ENCODE measurements around the gene VAC14. TPM values are rescaled to one million over a fixed set of nuclear protein-coding genes. Genes with fewer than 3 reads are reported as not detected.

Gene VAC14
- total and polyA plus RNA-seq, 2 of the 8 experiments (the other 6 are each of a cell fraction or from before 2014, with no cell fraction given), result 56.0 to 108 TPM

DNA sequence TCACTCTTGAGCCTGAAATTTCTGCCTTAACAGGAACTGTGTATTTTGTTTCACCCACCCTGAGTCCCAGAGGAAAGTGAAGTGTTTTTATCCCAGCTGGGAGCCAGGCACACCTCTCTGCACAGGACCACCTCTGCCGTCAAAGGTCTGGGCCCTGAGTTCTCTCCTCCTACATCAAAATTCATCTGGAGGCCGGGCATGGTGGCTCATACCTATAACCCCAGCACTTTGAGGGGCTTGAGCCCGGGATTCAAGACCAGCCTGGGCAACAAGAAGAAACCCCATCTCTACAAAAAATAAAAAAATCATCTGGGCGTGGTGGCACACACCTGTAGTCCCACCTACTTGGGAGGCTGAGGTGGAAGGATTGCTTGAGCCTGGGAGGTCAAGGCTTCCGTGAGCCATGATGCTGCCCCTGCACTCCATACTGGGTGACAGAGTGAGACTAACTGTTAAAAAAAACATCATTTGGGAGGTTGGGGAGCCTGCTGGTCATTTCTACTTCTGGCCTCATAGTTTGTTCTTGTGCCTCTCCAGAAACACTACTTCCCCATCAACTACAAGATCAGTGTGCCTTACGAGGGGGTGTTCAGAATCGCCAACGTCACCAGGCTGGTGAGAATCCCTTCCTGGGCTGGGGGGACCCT is 144.8 kb downstream of the VAC14 start:
- Histone ChIP-seq H4K5ac (ENCODE audit: insufficient read length, low read depth, low read length) (no peak overlapping the region), H4K8ac (ENCODE audit: extremely low read depth, insufficient read depth, low read length) (no peak overlapping the region; the same call in 1 of the 2 replicates), H3K18ac (ENCODE audit: extremely low read depth, low read length) (no peak overlapping the region), H3K4ac (replicated peaks; ENCODE audit: insufficient read length, low read depth, low read length) (no peak overlapping the region), H3K9me3 (ENCODE audit: insufficient read depth in 2 of 2, low read depth in 1 of 2, low read length in 1 of 2) (no peaks in the 10 kb centered on the region), H3K23ac (ENCODE audit: insufficient read length) (no peak overlapping the region), H2AFZ (ENCODE audit: low read length) (no peak overlapping the region), H3K4me2 (ENCODE audit: insufficient read depth in 1 of 2, low read depth in 2 of 2, low read length in 2 of 2) (no peak overlapping the region), H4K20me1 (replicated peaks in 1 of 2; ENCODE audit: control insufficient read depth in 1 of 2, insufficient read depth in 2 of 2, low read length in 2 of 2) (peaks cover 0 to 2% of the 10 kb centered on the region in 2 experiments), H2BK15ac (ENCODE audit: low read length) (no peak overlapping the region), H4K91ac (replicated peaks; ENCODE audit: insufficient read length, low read length) (no peak overlapping the region), H3K79me2 (ENCODE audit: control insufficient read depth in 1 of 2, insufficient read depth in 2 of 2, low read length in 2 of 2) (no peaks in the 10 kb centered on the region), H3K79me1 (ENCODE audit: low read depth, low read length) (no peaks in the 10 kb centered on the region), H2BK12ac (ENCODE audit: low read depth, low read length) (no peak overlapping the region), H2BK20ac (ENCODE audit: low read length) (no peak overlapping the region), H3K56ac (replicated peaks; ENCODE audit: insufficient read length, low read depth, low read length) (no peak overlapping the region), H3K36me3 (ENCODE audit: control insufficient read depth in 2 of 4, insufficient read depth in 4 of 4, low read length in 3 of 4) (no peaks in the 10 kb centered on the region), H3K23me2 (ENCODE audit: low read depth, low read length) (no peaks in the 10 kb centered on the region), H3K27ac (ENCODE audit: low read depth, low read length) (no peak overlapping the region), H3K4me3 (ENCODE audit: extremely low read depth in 1 of 4, insufficient read depth in 2 of 4, low read depth in 3 of 4, low read length in 4 of 4) (no peak overlapping the region), H2BK120ac (replicated peaks; ENCODE audit: low read depth, low read length) (no peak overlapping the region), H3K4me1 (replicated peaks in 1 of 4; ENCODE audit: control insufficient read depth in 3 of 4, insufficient read depth in 4 of 4, low read length in 3 of 4) (peaks cover 2 to 10% (median 5%) of the 10 kb centered on the region in 4 experiments), H3K27me3 (replicated peaks in 1 of 4; ENCODE audit: control insufficient read depth in 3 of 4, extremely low read depth in 1 of 4, insufficient read depth in 3 of 4, low read length in 3 of 4) (no peaks in the 10 kb centered on the region; a peak in 2 of 7 replicates), H3K14ac (ENCODE audit: insufficient read length) (no peak overlapping the region), H2AK5ac (ENCODE audit: low read depth, low read length) (no peak overlapping the region), H2BK5ac (ENCODE audit: low read depth, low read length) (no peak overlapping the region), H3K9ac (replicated peaks in 1 of 4; ENCODE audit: extremely low read depth in 1 of 4, low read depth in 3 of 4, low read length in 3 of 4) (no peak overlapping the region)
- TF ChIP-seq KDM1A (IDR thresholded peaks at IDR 0.05; ENCODE audit: borderline replicate concordance, low read length), result no peak
- no peak for TF ChIP-seq JUND (IDR thresholded peaks at IDR 0.05; ENCODE audit: low read length)
- no peak for TF ChIP-seq ASH2L (IDR thresholded peaks at IDR 0.05; ENCODE audit: low read length)
- TF ChIP-seq KDM5A (IDR thresholded peaks at IDR 0.05; ENCODE audit: low read length), result no peak
- TF ChIP-seq CHD2 (IDR thresholded peaks at IDR 0.05; ENCODE audit: low read length), result no peak
- TF ChIP-seq, protein P1, sequence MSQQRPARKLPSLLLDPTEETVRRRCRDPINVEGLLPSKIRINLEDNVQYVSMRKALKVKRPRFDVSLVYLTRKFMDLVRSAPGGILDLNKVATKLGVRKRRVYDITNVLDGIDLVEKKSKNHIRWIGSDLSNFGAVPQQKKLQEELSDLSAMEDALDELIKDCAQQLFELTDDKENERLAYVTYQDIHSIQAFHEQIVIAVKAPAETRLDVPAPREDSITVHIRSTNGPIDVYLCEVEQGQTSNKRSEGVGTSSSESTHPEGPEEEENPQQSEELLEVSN (IDR thresholded peaks at IDR 0.05), result no peak
- TF ChIP-seq SAP30 (IDR thresholded peaks at IDR 0.05; ENCODE audit: insufficient read depth, insufficient replicate concordance, low read length), result no peak
- no peak for TF ChIP-seq HDAC2 (IDR thresholded peaks at IDR 0.05; ENCODE audit: borderline replicate concordance in 1 of 2, low read depth in 2 of 2, low read length in 2 of 2)
- no peak for TF ChIP-seq SIX5 (IDR thresholded peaks at IDR 0.05; ENCODE audit: low read depth, low read length)
- TF ChIP-seq ZNF274 (IDR thresholded peaks at IDR 0.05; ENCODE audit: borderline replicate concordance, extremely low read depth, low read length), result no peak
- no peak for TF ChIP-seq EP300 (IDR thresholded peaks at IDR 0.05; ENCODE audit: borderline replicate concordance in 1 of 2, low read depth in 2 of 2, low read length in 2 of 2)
- DNase-seq (ENCODE audit: low read depth in 1 of 2, low spot score in 2 of 2) (no peak), FAIRE-seq (no peak)
- CTCF ChIA-PET (ENCODE audit: partially characterized antibody), result interaction anchor here (0.6 to 6.1 kb wide), 12 partner anchors 12 to 123 kb away, joined by 3 to 65 read pairs (median 24); no protein-coding TSS in a partner anchor
- WGBS, 2 experiments (ENCODE audit: extremely low coverage in 1 of 2, insufficient coverage in 1 of 2, insufficient read length in 1 of 2, insufficient replicate concordance in 2 of 2, low coverage in 1 of 2, low lambda C conversion rate in 2 of 2, missing lambda C conversion rate in 1 of 2), result 92% methylated on average over 8 of the region's 8 CpGs; no CpG with 5 or more reads in 1 of the 2 experiments
- POLR2A ChIA-PET (ENCODE audit: partially characterized antibody), result interaction anchor here (1.4 to 6.6 kb wide), 2 partner anchors 44 to 77 kb away, joined by 3 to 59 read pairs; no protein-coding TSS in a partner anchor
